Stimulated activated CD8-positive, alpha-beta memory T cell treated with anti-CD3 and anti-CD28 coated beads, Interleukin-15, amount 100 ng/mL, for 24 hours (primary cell): Measurements from ENCODE around the gene PPIP5K2.
A peak's percentile ranks its signal among the peaks of the same experiment; 100 is the strongest.
"Not testable (repeated sequence)": the region's sequence is repeated elsewhere in the genome, so short reads cannot be mapped to it uniquely, and the experiment has no call there.

Source experiments
- DNase-seq: peaks from one replicate; pipeline ENCODE4 v3.0.0-alpha.2; 2020; ENCODE audit warnings: low read depth

Gene PPIP5K2

GRCh38 chr5:103119765-103120606 lies at the start of gene PPIP5K2, which contains the start of gene GIN1:
TSS of gene PPIP5K2 (plus strand) at chr5:103120301. CDS start at chr5:103129590, 9,289 bp downstream.
TSS of gene GIN1 (minus strand) at chr5:103120138. CDS start at chr5:103108707, 11,431 bp downstream.
- peak; percentile 85 for DNase-seq

GRCh38 chr5:103073500-103073899 lies 46.6 kb upstream of the PPIP5K2 start:
- DNase-seq = not testable (repeated sequence)

DNA sequence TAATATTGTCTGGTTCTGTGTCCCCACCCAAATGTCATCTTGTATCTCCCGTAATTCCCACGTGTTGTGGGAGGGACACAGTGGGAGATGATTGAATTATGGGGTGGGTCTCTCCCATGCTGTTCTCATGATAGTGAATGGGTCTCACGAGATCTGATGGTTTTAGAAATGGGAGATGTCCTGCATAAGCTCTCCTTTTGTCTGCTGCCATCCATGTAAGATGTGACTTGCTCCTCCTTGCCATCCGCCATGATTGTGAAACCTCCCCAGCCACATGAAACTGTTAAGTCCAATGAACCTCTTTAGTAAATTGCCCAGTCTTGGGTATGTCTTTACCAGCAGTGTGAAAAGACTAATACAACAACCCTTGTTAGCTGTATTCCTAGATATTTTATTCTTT lies 44.7 kb upstream of the PPIP5K2 start:
- DNase-seq = no peak

GRCh38 chr5:103079796-103080195 lies 40.3 kb upstream of the PPIP5K2 start:
- no peak for DNase-seq

- no peak for DNase-seq
Measured at GRCh38 chr5:103086547-103086946, 33.6 kb upstream of the PPIP5K2 start.

- no peak for DNase-seq
Measured at GRCh38 chr5:103089272-103089671, 30.8 kb upstream of the PPIP5K2 start.

DNA sequence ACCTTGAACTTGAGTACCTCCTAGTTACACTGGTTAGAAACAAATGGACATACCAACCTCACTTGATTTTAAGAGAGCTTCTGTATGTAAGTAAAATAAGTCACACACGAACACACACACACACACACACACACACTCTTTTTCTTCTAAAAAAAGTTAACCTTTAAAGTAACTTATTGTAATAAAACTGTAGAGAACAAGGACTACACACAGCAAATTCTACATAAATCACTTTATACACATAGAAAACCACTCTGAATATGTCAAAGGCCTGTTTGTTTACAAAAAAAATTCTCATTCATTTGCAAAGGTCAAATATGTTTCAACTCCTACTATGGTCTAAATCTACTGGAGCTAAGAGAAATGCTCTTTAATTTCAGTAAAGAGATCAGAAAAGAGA lies 29.3 kb upstream of the PPIP5K2 start:
- no peak for DNase-seq

- DNase-seq = no peak
Measured at GRCh38 chr5:103092676-103093075, 27.4 kb upstream of the PPIP5K2 start.

DNA sequence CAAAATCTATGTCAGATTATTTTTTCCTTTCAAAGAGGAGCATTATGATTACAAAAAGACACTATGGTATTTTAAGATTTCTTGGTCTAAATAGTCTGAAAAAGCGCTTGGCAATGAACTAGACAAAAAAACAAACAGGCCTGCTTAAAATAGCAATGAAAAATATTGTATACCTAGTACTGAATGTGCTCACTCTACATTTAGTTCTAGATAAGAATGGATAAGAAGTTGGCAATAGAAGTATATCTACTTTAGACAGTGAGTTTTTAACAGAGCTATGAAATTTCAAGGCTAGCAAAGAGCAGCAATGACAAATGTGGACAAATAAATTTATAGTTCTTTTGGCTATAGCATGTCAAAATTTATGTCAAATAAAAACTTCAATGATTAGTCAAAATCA lies 26.4 kb upstream of the PPIP5K2 start:
- no peak for DNase-seq

DNA sequence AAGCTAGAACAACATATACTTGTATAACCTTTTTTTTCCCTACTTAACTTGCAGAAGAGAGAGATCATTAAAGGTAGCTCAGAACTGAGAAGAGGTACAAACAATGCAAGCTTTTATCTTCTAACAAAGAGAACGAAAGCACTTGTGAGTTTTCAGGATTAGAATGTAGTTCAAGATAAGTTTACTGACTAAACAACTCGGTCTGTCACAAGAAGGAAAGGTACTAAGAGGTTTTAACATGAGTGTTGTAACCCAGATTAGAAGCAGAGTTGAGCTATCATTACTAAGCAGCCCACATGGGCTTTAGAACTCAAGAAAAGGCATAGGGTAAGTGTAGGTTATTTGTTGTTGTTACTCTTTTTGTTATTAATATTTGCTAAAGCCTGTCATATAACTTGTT lies 25.4 kb upstream of the PPIP5K2 start:
- DNase-seq = no peak

GRCh38 chr5:103098993-103099392 lies 21.1 kb upstream of the PPIP5K2 start:
- DNase-seq = no peak

GRCh38 chr5:103101079-103101750 lies 18.9 kb upstream of the PPIP5K2 start:
- no peak for DNase-seq

- no peak for DNase-seq
Measured at GRCh38 chr5:103102234-103102633, 17.9 kb upstream of the PPIP5K2 start.

DNA sequence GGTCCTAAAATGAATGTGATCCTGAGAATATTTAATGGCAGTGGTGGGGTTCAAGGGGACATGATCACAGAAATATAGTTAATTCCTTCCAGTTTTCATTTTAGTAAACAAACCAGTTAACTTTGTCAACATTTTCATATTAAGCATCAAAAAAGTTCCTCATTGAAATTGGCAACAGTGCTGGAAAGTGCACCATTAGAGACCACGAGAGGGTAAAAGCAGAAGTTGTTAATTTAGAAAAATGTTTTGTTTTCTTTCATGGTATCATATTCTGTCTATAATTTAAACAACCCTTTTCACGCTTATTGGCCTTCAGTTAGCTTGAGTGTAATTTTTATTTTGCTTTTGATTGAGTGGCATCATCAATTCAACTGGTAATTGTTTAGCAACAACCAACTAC lies 12.0 kb upstream of the PPIP5K2 start:
- DNase-seq = no peak

DNA sequence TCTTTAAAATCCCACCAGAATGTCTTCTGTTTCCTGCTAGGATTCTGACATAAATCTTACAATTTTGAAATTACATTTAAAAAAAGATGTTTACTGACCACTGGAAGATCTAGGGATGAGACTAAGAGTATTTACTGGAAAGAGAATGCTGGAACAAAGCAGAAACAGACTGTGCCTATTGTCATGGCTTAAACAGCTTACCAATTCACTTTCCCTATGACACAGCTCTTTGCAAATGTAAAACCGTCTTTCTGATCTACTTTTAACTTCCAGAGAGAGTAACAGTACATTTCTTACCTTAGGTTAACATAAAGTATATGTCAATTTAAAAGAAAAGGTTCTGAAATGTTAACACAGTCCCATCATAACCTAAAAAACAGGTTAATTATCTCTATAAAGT lies 10.8 kb upstream of the PPIP5K2 start:
- no peak for DNase-seq

- no peak for DNase-seq
Measured at GRCh38 chr5:103110403-103110802, 9.7 kb upstream of the PPIP5K2 start.

GRCh38 chr5:103111468-103111867 lies 8.6 kb upstream of the PPIP5K2 start:
- DNase-seq = no peak

- no peak for DNase-seq
Measured at GRCh38 chr5:103112910-103113309, 7.2 kb upstream of the PPIP5K2 start.

DNA sequence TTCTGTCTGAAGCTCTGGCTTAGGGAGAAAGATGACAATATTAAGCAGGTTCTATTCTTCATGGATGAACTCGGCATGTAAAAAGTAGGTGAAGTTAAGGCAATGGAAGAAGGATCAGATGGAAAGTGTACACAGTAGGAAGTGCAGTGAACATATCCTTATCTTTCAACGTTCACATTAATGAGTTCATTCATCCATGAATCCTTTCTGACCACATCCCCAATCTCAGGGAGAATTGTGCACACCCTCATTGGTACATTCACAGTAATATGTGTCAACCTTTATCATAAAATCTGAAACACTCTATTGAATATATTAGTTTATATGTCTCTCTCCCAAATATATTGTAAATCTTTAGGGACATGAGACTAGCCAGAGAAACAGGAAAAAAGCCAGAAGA lies 5.7 kb upstream of the PPIP5K2 start:
- no peak for DNase-seq

DNA sequence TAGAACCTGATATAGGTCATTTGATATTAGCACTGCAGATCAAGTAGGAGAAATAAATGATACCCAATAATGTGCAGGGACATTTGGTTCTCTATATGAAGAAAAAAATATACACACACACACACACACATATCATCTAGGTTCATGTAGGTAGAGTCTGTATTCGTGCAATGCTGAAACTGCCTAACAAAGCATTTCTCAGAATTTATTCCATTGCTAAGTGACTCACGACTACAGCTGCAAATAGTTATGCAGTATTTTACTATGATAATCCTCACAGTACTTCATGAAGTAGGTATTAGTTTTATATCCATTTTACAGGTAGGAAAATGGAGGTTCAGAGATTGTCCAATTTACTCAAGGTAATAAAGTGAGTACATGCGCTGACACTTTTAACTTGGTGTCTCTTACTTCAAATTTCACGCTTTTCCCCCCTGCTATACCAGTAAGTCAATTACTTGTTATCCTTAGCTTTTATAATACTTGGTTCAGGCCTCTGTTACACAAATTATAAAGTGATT lies 2.6 kb upstream of the PPIP5K2 start:
- DNase-seq = no peak

DNA sequence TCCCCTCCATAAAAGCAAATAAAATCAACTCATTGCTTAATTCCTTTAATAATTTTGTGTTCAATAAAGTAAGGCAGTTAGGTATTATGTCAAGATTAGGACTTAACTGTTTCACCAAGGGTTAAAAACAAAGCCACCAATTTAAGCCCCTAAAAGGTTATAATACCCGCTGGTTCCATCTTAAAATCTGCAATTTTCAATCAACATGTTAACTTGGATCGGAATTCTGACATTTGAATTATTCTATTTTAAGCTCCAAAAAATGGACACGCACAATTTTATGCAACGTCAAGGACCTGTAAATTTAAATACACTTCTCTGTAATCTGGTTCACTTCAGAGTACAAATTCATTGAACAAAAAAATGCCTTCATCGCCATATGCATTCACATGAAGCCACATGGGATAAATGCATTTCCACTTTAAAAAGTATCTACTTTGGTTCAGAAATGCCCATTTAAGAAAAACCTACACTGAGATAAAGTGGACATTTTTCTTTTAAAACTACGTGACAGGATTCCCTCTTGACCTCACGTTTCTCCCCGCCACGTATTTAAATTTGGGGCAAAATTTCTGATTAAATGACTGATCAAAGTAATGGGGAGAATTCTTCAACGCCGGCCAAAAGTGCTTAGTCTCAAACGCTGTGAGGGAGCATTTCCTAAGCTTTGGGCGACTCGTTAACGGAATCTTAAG lies 884 bp upstream of the PPIP5K2 start:
- DNase-seq = no peak

- no peak for DNase-seq
Measured at GRCh38 chr5:103120607-103121200, 603 bp downstream of the PPIP5K2 start.
